SU-DHL-6 (cell line): ENCODE data around the gene FRG2C.
"Not testable (repeated sequence)": the region's sequence is repeated elsewhere in the genome, so short reads cannot be mapped to it uniquely, and the experiment has no call there.

Source experiments
- H2AFZ ChIP-seq: fragments of 200-600 bp; sonication (generic); 2 replicates; pipeline ENCODE4 v1.6.1; 2014; ENCODE audit warnings: low read depth, mild to moderate bottlenecking, moderate library complexity, mixed read lengths, antibody characterized with exemption, low read length; ENCODE audit not compliant: severe bottlenecking
- H3F3A ChIP-seq: fragments of 200-600 bp; shearing (Covaris generic); 2 replicates; pipeline ENCODE4 v1.6.0; 2016; ENCODE audit warnings: antibody characterized with exemption, mild to moderate bottlenecking; ENCODE audit not compliant: insufficient read depth
- H3K27ac ChIP-seq: fragments of 200-600 bp; sonication (generic); 2 replicates; pipeline ENCODE4 v1.5.1; 2016; ENCODE audit warnings: low read depth, mild to moderate bottlenecking, low read length, moderate library complexity, mixed read lengths
- H3K27me3 ChIP-seq: fragments of 200-600 bp; sonication (generic), shearing (Covaris generic); 2 replicates; pipeline ENCODE4 v1.6.0; 2014; ENCODE audit warnings: mild to moderate bottlenecking, low read length
- H3K36me3 ChIP-seq: fragments of 200-600 bp; sonication (generic); 2 replicates; pipeline ENCODE4 v1.6.1; 2014; ENCODE audit warnings: mild to moderate bottlenecking, low read length, mixed read lengths
- H3K4me2 ChIP-seq: fragments of 300-600, 200-600 bp; shearing (Covaris generic), sonication (generic); 2 replicates; pipeline ENCODE4 v1.6.0; 2014; ENCODE audit warnings: low read length, low read depth, mild to moderate bottlenecking; ENCODE audit not compliant: poor library complexity, severe bottlenecking
- H3K4me3 ChIP-seq: fragments of 200-600 bp; sonication (generic); 2 replicates; pipeline ENCODE4 v1.5.1; 2014; ENCODE audit warnings: antibody characterized with exemption, low read length, mild to moderate bottlenecking, mixed read lengths; ENCODE audit not compliant: insufficient read depth, poor library complexity, severe bottlenecking
- H3K79me2 ChIP-seq: fragments of 200-600 bp; sonication (generic); 2 replicates; pipeline ENCODE4 v1.6.1; 2014; ENCODE audit warnings: mild to moderate bottlenecking, low read length, moderate library complexity; ENCODE audit not compliant: insufficient read depth
- H3K9ac ChIP-seq: fragments of 200-600 bp; sonication (generic); 2 replicates; pipeline ENCODE4 v1.7.0; 2014; ENCODE audit warnings: mild to moderate bottlenecking, low read length
- H3K9me2 ChIP-seq: fragments of 200-600 bp; sonication (generic); replicated peaks from 2 replicates; pipeline ENCODE4 v1.6.1; 2014; ENCODE audit warnings: low read length; ENCODE audit not compliant: insufficient read depth
- H3K9me3 ChIP-seq: fragments of 200-600 bp; sonication (generic); 2 replicates; pipeline ENCODE4 v1.6.1; 2014; ENCODE audit warnings: low read length, mixed read lengths; ENCODE audit not compliant: insufficient read depth
- H4K20me1 ChIP-seq: fragments of 200-600 bp; sonication (generic); 2 replicates; pipeline ENCODE4 v1.6.1; 2014; ENCODE audit warnings: low read depth, mild to moderate bottlenecking, antibody characterized with exemption, low read length, moderate library complexity, mixed read lengths
- EZH2phosphoT487 ChIP-seq: fragments of 200-600 bp; sonication (generic), shearing (Covaris generic); conservative IDR thresholded peaks from 2 replicates; pipeline ENCODE4 v1.6.1; 2018; ENCODE audit warnings: mild to moderate bottlenecking, antibody characterized with exemption, low read length, moderate library complexity, mixed read lengths
- TF ChIP-seq, protein P1 (sequence below): fragments of 200-600 bp; sonication (generic); IDR thresholded peaks from one replicate; pipeline ENCODE4 v1.5.1; 2017; ENCODE audit warnings: antibody characterized with exemption, mild to moderate bottlenecking, low read length, moderate library complexity; ENCODE audit not compliant: insufficient read depth, poor library complexity, severe bottlenecking

FRG2C gene

DNA sequence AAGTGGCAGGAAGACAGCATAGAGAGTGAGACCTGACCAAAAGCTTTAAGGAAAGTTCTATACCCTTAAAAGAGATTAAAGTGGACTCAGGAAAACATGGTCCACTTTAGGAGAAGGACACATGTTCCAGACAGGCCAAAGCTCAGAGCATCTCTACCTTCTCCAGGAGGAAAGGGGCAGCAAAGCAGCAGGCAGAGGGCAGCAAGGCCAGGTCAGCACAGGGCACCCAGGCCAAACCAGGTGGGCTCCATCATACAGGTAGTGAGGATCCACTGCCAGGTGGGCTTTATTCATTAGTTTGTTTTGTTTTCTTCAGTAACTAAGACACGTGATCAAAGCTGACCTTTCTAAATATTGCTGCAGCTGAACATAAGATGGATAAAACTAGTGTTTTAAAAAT lies 19.8 kb downstream of the FRG2C start:
- H3K36me3 ChIP-seq, H3K27ac ChIP-seq, H2AFZ ChIP-seq, H4K20me1 ChIP-seq, H3K27me3 ChIP-seq, H3F3A ChIP-seq, H3K9me2 ChIP-seq, H3K9me3 ChIP-seq, H3K79me2 ChIP-seq, H3K9ac ChIP-seq, H3K4me2 ChIP-seq, H3K4me3 ChIP-seq: not testable (repeated sequence)

DNA sequence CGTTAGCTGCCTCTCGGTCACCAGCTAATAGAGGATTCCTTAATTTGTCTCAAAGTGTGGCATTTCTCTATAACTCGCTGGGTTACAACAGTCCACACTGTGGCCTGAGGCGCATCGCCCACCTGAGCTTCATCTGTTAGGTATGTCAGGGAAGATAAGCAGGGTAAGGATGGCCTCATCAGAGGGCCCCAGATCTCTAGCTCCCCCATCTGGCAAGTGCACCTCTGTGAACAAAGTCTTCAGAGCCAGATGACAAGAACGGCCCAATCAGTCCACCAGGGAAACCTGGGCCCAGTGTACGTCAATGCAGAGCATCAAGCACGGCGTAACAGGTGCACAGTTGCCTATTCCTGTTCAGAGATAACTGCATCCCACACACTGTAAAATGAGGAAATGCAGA lies 23.2 kb downstream of the FRG2C start:
- Histone ChIP-seq H3K9me3 (no peaks in the 10 kb centered on the region), H3K4me2 (no peak overlapping the region), H3K4me3 (no peak overlapping the region), H3K27me3 (no peaks in the 10 kb centered on the region), H3K27ac (no peak overlapping the region), H3K9ac (no peak overlapping the region), H3K79me2 (no peaks in the 10 kb centered on the region), H3K36me3 (no peaks in the 10 kb centered on the region), H2AFZ (no peak overlapping the region), H3F3A (no peaks in the 10 kb centered on the region), H3K9me2 (no peaks in the 10 kb centered on the region), H4K20me1 (no peaks in the 10 kb centered on the region)
- TF ChIP-seq, protein P1, sequence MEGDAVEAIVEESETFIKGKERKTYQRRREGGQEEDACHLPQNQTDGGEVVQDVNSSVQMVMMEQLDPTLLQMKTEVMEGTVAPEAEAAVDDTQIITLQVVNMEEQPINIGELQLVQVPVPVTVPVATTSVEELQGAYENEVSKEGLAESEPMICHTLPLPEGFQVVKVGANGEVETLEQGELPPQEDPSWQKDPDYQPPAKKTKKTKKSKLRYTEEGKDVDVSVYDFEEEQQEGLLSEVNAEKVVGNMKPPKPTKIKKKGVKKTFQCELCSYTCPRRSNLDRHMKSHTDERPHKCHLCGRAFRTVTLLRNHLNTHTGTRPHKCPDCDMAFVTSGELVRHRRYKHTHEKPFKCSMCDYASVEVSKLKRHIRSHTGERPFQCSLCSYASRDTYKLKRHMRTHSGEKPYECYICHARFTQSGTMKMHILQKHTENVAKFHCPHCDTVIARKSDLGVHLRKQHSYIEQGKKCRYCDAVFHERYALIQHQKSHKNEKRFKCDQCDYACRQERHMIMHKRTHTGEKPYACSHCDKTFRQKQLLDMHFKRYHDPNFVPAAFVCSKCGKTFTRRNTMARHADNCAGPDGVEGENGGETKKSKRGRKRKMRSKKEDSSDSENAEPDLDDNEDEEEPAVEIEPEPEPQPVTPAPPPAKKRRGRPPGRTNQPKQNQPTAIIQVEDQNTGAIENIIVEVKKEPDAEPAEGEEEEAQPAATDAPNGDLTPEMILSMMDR = no peak
- TF ChIP-seq EZH2phosphoT487 = no peak

DNA sequence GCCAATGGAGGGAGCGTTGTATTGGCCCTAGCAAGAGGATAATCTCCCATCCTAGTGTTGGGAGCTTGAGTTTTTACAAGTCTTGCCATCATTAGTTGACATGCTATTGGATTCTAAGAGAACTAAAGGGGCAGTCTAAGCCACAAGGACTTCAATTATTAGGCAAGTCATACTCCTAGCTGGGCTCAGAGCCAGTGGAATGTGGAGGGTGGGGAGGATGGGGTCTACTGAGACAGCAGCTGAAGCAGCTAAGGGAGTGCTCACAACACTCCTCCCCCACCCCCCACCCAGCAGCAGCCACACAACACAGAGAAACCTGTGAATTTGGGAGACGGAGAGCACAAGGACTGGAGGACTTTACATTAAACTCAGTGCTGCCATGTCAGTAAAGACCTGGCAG lies 27.9 kb downstream of the FRG2C start:
- no peak overlapping the region for H3K9ac ChIP-seq
- no peaks in the 10 kb centered on the region for H3F3A ChIP-seq
- no peak overlapping the region for H3K27ac ChIP-seq
- no peaks in the 10 kb centered on the region for H3K36me3 ChIP-seq
- H4K20me1 ChIP-seq = no peaks in the 10 kb centered on the region
- no peaks in the 10 kb centered on the region for H3K9me2 ChIP-seq
- no peaks in the 10 kb centered on the region for H3K9me3 ChIP-seq
- H2AFZ ChIP-seq = no peak overlapping the region
- H3K4me3 ChIP-seq = no peak overlapping the region
- TF ChIP-seq EZH2phosphoT487 = no peak
- TF ChIP-seq, protein P1 = no peak
- H3K27me3 ChIP-seq = no peaks in the 10 kb centered on the region
- no peak overlapping the region for H3K4me2 ChIP-seq
- H3K79me2 ChIP-seq = no peaks in the 10 kb centered on the region
